Fibroblast of lung (primary cell): Measurements from ENCODE around the gene KREMEN1. TPM values are rescaled to one million over a fixed set of nuclear protein-coding genes. Genes with fewer than 3 reads are reported as not detected.

Experiments
- DNase-seq, 2 donors: peaks; one replicate each; pipeline versions ENCODE4 v3.0.0 to v3.0.0-alpha.2; 2010; ENCODE audit warnings: low read depth in 2 of 2
- H2AFZ ChIP-seq: 2 replicates; pipeline ENCODE4 v1.5.1; 2012; ENCODE audit warnings: low read length, control low read depth, inconsistent platforms
- H3K27ac ChIP-seq: 2 replicates; pipeline ENCODE4 v1.5.1; 2011; ENCODE audit warnings: low read length, control low read depth; ENCODE audit not compliant: insufficient read depth
- H3K27me3 ChIP-seq: 2 replicates; pipeline ENCODE4 v1.5.1; 2011; ENCODE audit warnings: mild to moderate bottlenecking, low read length; ENCODE audit not compliant: control insufficient read depth, insufficient read depth
- H3K36me3 ChIP-seq: 2 replicates; pipeline ENCODE4 v1.5.1; 2011; ENCODE audit warnings: low read length; ENCODE audit not compliant: control insufficient read depth, insufficient read depth
- H3K4me1 ChIP-seq: 2 replicates; pipeline ENCODE4 v1.5.1; 2011; ENCODE audit warnings: low read length; ENCODE audit not compliant: control insufficient read depth, insufficient read depth; ENCODE audit errors: extremely low read depth
- H3K4me2 ChIP-seq: 2 replicates; pipeline ENCODE4 v1.5.1; 2011; ENCODE audit warnings: low read length, control low read depth; ENCODE audit not compliant: insufficient read depth; ENCODE audit errors: extremely low read depth
- H3K4me3 ChIP-seq, 4 experiments: fragments of 200-600 bp in 1 of 4; sonication (generic) in 1 of 4; replicated peaks in 1 of 4; 2 replicates each; pipeline ENCODE4 v1.5.1; 2011 to 2016; ENCODE audit warnings: low read length in 4 of 4, low read depth in 3 of 4, mild to moderate bottlenecking in 3 of 4, control low read depth in 2 of 4, inconsistent platforms in 1 of 4, mixed read lengths in 1 of 4; ENCODE audit not compliant: insufficient read depth in 1 of 4; ENCODE audit errors: control extremely low read depth in 1 of 4
- H3K79me2 ChIP-seq: 2 replicates; pipeline ENCODE4 v1.5.1; 2012; ENCODE audit warnings: mild to moderate bottlenecking, low read length, inconsistent platforms; ENCODE audit not compliant: control insufficient read depth, insufficient read depth
- H3K9ac ChIP-seq: 2 replicates; pipeline ENCODE4 v1.5.1; 2011; ENCODE audit warnings: mild to moderate bottlenecking, low read length, control low read depth; ENCODE audit not compliant: insufficient read depth
- H3K9me3 ChIP-seq: 2 replicates; pipeline ENCODE4 v1.5.1; 2012; ENCODE audit warnings: low read depth, low read length; ENCODE audit not compliant: control insufficient read depth, insufficient read depth
- H4K20me1 ChIP-seq: 2 replicates; pipeline ENCODE4 v1.5.1; 2011; ENCODE audit warnings: low read length; ENCODE audit not compliant: control insufficient read depth, insufficient read depth; ENCODE audit errors: extremely low read depth
- EZH2 ChIP-seq: IDR thresholded peaks from 2 replicates; pipeline ENCODE4 v1.5.1; 2012; ENCODE audit warnings: low read length, control low read depth, mild to moderate bottlenecking; ENCODE audit errors: missing control alignments
- polyA plus RNA-seq, 2 donors: library from polyadenylated mRNA; depleted of rRNA in 1 of 2; stranded (reverse) in 1 of 2; unstranded in 1 of 2; fragments of >200 nt; gene quantifications; 2 replicates each; pipeline ENCODE4 v1.2.1, GENCODE V29; 2011 to 2012; ENCODE audit warnings: missing spikeins in 1 of 2
- total RNA-seq: library from RNA; depleted of rRNA; stranded (reverse); fragments of >200 nt; gene quantifications from 2 replicates; pipeline ENCODE4 v1.2.1, GENCODE V29; 2014
- TF ChIP-seq, protein P1 (sequence below), 2 donors: IDR thresholded peaks in 1 of 2; conservative IDR thresholded peaks in 1 of 2; 1 replicate in 1 of 2; 2 replicates in 1 of 2; pipeline ENCODE4 v1.5.1; 2011 to 2012; ENCODE audit warnings: low read length in 2 of 2, control low read depth in 1 of 2, inconsistent platforms in 1 of 2, low read depth in 1 of 2, mild to moderate bottlenecking in 1 of 2

KREMEN1 gene
- total and polyA plus RNA-seq, 2 donors (not counting 1 experiment from before 2014, with no cell fraction given) = 7.0 to 12.9 TPM

DNA sequence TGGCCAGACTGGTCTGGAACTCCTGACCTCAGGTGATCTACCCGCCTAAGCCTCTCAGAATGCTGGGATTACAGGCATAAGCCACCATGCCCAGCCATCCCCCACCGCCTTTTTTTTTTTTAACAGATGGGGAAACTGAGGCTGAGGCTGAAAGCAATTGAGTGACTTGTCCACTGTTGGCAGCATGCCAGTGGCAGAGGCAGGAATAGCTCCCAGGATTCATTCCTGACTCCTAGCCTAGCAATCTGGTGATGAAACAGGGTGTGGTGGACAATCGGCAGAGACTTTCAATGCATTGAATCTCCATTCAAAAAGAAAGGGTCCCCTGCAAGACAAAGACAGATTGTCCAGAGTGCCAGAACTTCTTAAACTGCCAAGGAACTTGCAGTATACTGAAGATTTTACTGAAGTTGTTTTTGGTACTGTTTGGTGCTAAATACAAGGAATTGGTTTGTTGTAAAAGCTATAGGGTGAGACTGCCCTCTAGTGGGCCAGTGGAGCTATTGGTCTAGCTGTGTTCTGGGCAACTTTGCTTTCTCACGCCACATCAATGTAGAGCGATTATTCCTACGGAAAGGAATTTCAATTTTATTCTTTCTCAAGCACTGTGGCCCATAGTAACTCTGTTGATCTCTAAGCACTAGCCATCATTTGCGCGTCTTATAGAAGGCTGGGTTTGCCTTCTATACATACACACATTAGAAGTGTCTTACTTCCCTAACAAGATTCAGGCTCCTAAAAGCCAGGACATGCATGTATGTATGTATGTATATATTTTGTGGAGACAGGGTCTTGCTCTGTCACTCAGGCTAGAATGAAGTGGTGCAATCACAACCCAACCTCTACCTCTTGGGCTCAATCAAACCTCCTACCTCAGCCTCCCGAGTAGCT is 32.2 kb upstream of the KREMEN1 start:
- peak; percentile 86 to 93 for DNase-seq
- no peak for TF ChIP-seq EZH2
- TF ChIP-seq, protein P1, sequence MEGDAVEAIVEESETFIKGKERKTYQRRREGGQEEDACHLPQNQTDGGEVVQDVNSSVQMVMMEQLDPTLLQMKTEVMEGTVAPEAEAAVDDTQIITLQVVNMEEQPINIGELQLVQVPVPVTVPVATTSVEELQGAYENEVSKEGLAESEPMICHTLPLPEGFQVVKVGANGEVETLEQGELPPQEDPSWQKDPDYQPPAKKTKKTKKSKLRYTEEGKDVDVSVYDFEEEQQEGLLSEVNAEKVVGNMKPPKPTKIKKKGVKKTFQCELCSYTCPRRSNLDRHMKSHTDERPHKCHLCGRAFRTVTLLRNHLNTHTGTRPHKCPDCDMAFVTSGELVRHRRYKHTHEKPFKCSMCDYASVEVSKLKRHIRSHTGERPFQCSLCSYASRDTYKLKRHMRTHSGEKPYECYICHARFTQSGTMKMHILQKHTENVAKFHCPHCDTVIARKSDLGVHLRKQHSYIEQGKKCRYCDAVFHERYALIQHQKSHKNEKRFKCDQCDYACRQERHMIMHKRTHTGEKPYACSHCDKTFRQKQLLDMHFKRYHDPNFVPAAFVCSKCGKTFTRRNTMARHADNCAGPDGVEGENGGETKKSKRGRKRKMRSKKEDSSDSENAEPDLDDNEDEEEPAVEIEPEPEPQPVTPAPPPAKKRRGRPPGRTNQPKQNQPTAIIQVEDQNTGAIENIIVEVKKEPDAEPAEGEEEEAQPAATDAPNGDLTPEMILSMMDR (conservative IDR thresholded peaks at IDR 0.05 in 1 of 2, IDR thresholded peaks at IDR 0.05 in 1 of 2; ENCODE audit: low read depth in 1 of 2, low read length in 2 of 2) = peak; percentile 95 to 98
- H4K20me1 ChIP-seq = no peaks in the 10 kb centered on the region
- H2AFZ ChIP-seq = peak overlapping the region; percentile 43
- H3K9me3 ChIP-seq = no peaks in the 10 kb centered on the region
- peaks cover 9% of the 10 kb centered on the region for H3K4me1 ChIP-seq
- H3K27ac ChIP-seq = peak overlapping the region; percentile 63
- no peak overlapping the region for H3K9ac ChIP-seq
- no peaks in the 10 kb centered on the region for H3K79me2 ChIP-seq
- H3K36me3 ChIP-seq = no peaks in the 10 kb centered on the region
- H3K4me2 ChIP-seq = peak overlapping the region; percentile 63
- no peak overlapping the region for H3K4me3 ChIP-seq
- no peaks in the 10 kb centered on the region for H3K27me3 ChIP-seq

- no peak overlapping the region for H3K9ac ChIP-seq
- DNase-seq = peak; percentile 47 to 94
Observed at GRCh38 chr22:29041408-29041807, 31.4 kb upstream of the KREMEN1 start.

GRCh38 chr22:29043906-29044575 is 28.8 kb upstream of the KREMEN1 start:
- Histone ChIP-seq H2AFZ (no peak overlapping the region), H3K4me3 (peak overlapping the region in 1 of 4 experiments; percentile 20), H3K27me3 (no peaks in the 10 kb centered on the region), H3K4me2 (peak overlapping the region; percentile 79), H3K4me1 (peaks cover 9% of the 10 kb centered on the region), H4K20me1 (no peaks in the 10 kb centered on the region), H3K27ac (peak overlapping the region; percentile 81), H3K36me3 (peaks cover 2% of the 10 kb centered on the region), H3K9ac (no peak overlapping the region), H3K79me2 (no peaks in the 10 kb centered on the region), H3K9me3 (no peaks in the 10 kb centered on the region)
- peak; percentile 62 to 81 for DNase-seq
- TF ChIP-seq, protein P1 (conservative IDR thresholded peaks at IDR 0.05 in 1 of 2, IDR thresholded peaks at IDR 0.05 in 1 of 2; ENCODE audit: low read depth in 1 of 2, low read length in 2 of 2) = peak in 1 of 2 donors; percentile 8
- TF ChIP-seq EZH2 = no peak

More at GRCh38 chr22:29041408-29041807, 31.4 kb upstream of the KREMEN1 start:
- no peaks in the 10 kb centered on the region for H3K36me3 ChIP-seq
- H3K9me3 ChIP-seq = no peaks in the 10 kb centered on the region
- H3K27ac ChIP-seq = peak overlapping the region; percentile 63
- TF ChIP-seq, protein P1 (conservative IDR thresholded peaks at IDR 0.05 in 1 of 2, IDR thresholded peaks at IDR 0.05 in 1 of 2; ENCODE audit: low read depth in 1 of 2, low read length in 2 of 2) = no peak
- TF ChIP-seq EZH2 = no peak
- H3K4me1 ChIP-seq = peaks cover 9% of the 10 kb centered on the region
- peak overlapping the region; percentile 51 for H3K4me2 ChIP-seq
- H2AFZ ChIP-seq = no peak overlapping the region
- H3K4me3 ChIP-seq = no peak overlapping the region
- H4K20me1 ChIP-seq = no peaks in the 10 kb centered on the region
- no peaks in the 10 kb centered on the region for H3K27me3 ChIP-seq
- H3K79me2 ChIP-seq = no peaks in the 10 kb centered on the region
